Psoas muscle (tissue), 8 donors: Measurements from ENCODE around the gene HAX1. TPM values are rescaled to one million over a fixed set of nuclear protein-coding genes. Genes with fewer than 3 reads are reported as not detected.

Experiments used
- ATAC-seq, 4 donors: fragments of 200-7000 bp; cut with Tn5 transposase; one replicate each; pipeline ENCODE4 v1.9.1; 2020; ENCODE audit warnings: moderate library complexity in 3 of 4, mild to moderate bottlenecking in 2 of 4
- DNase-seq, 2 donors: peaks; one replicate each; pipeline ENCODE4 v3.0.0-alpha.2; 2020
- H3K27ac ChIP-seq: fragments of 200-600 bp; one replicate; pipeline ENCODE4 v1.8.0; 2022
- H3K27me3 ChIP-seq, 3 donors: fragments of 200-600 bp in 1 of 3; one replicate each; pipeline versions ENCODE4 v1.6.1 to v1.8.0; 2013 to 2022; ENCODE audit warnings: low read length in 2 of 3, mild to moderate bottlenecking in 2 of 3, moderate library complexity in 1 of 3; ENCODE audit not compliant: insufficient read depth in 3 of 3
- H3K36me3 ChIP-seq, 2 donors: fragments of 200-600 bp in 1 of 2; one replicate each; pipeline versions ENCODE4 v1.6.1 to v1.8.0; 2013 to 2022; ENCODE audit warnings: low read depth in 1 of 2, mild to moderate bottlenecking in 1 of 2, moderate library complexity in 1 of 2; ENCODE audit not compliant: insufficient read depth in 1 of 2
- H3K4me1 ChIP-seq: fragments of 200-600 bp; one replicate; pipeline ENCODE4 v1.8.0; 2022
- H3K4me3 ChIP-seq: fragments of 200-600 bp; one replicate; pipeline ENCODE4 v1.8.0; 2022; ENCODE audit warnings: mild to moderate bottlenecking
- H3K9me3 ChIP-seq: fragments of 200-600 bp; one replicate; pipeline ENCODE4 v1.8.0; 2022
- CTCF ChIP-seq: fragments of 200-600 bp; IDR thresholded peaks from one replicate; pipeline ENCODE4 v1.8.0; 2022; ENCODE audit warnings: antibody characterized with exemption
- WGBS, 3 donors: extraction: QIAGEN DNeasy Blood & Tissue Kit; methylation state at CpG; one replicate each; pipeline versions ENCODE4 v1.1.6 to v1.1.7; 2013; 5-methylcytosine and 5-hydroxymethylcytosine counted together
- intact Hi-C, 2 donors: fragments of 100-400 bp; cut with DNase I; formaldehyde crosslinking; loops; one replicate each; pipeline versions ENCODE4 v1.11.0 to v1.14.2; 2022
- polyA plus RNA-seq, 3 donors: library from polyadenylated mRNA; stranded (reverse); fragments of 200-250 nt; gene quantifications; one replicate each; pipeline ENCODE4 v1.2.3, GENCODE V29; 2013
- total RNA-seq, 4 donors: library from RNA; stranded (reverse); fragmentation: NEBNext Ultra II Directional in 2 of 4; extraction: Animal tissue kit (Norgen Biotek cat#: 25700) in 2 of 4; gene quantifications; one replicate each; pipeline versions ENCODE4 v1.2.1 to v1.2.4, GENCODE V29; 2021 to 2023
- donor health status: healthy with polysubstance abuse.
- donor health status: DM: no; HTN: no; CAD: no; lungs with moderate emphysema.
- donor health status: Bipolar disorder and iron deficiency.
- donor health status: healthy.
- donor health status: DM: yes; HTN: yes; CAD: no.
- donor health status: DM: no; HTN: no; CAD: no.
- donor health status: DM: no; HTN: no; CAD: no.
- donor health status: DM: yes; HTN: yes; CAD: no.

Gene HAX1
- total and polyA plus RNA-seq, 7 donors, result 110 to 154 (median 143) TPM

DNA sequence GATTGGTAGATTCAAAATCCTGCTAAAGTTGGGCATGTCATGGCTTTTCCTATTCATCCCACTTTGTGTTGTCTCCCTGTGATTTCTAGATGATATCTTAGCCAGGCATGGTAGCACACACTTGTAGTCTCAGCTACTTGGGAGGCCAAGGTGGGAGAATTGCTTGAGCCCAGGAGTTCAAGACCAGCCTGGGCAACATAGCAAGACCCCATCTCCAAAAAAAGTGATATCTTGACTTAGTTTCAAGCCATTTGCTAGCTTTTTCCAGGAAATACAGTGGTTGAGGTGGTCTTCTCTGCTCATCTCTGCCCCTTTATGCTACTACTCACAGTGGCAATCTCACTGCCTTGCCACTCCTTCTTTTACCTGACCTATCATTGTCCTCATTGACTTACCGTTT lies 12.3 kb upstream of the HAX1 start:
- Histone ChIP-seq H3K27me3 (no peaks in the 10 kb centered on the region), H3K4me3 (no peak overlapping the region), H3K9me3 (no peaks in the 10 kb centered on the region), H3K27ac (no peak overlapping the region), H3K4me1 (no peaks in the 10 kb centered on the region), H3K36me3 (peaks cover 61 to 100% of the 10 kb centered on the region in 2 donors)
- no peak for DNase-seq
- ATAC-seq, result no peak
- 66 to 93% (median 85%) methylated on average over 1 of the region's 1 CpG for WGBS, 3 donors
- no peak for TF ChIP-seq CTCF
- intact Hi-C loops, result loop anchor here (5.0 to 10.0 kb wide), 3 partner anchors 33 to 455 kb away; partner anchors contain the start of gene CFAP141 (in 1 of the 2)

DNA sequence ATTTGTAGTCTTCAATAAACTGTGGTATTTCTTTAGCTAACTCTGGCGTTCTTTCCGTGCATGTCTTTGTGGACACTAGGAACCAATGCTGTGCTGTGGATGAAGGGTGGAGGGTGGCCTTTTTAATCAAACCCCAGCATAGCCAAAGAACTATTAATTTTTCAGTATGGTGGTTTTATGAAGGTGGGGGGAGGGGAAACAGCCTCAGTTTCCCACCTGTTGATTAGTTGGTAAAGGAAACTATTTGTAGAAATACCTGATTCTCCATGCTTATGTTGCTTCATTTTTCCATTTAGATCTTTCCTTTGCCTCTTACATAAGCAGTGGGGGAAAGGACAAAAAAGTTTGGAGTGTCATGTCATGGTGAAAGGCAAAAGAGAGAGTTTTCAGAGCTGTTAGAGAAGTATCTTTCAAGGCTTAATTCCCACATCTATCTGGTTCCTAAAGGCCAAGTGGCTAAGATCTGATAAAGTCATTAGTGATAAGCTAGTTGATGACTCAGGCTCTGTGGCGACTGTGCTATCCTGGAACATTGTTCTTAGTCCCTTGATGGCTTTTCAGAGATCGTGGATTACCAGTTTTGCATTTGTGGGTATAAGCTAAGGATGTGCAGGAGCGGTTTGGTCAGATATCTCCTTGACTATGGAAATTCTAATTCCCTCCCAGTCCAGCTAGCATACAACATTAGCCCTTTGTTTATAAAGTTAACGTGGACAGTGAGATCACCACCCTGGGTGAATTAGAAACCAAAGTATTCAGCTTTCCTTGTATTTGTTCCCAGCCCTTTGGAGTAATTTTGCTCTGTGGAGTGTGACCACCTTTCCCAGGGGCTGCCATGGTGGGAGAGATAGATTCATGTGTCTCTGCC lies 8.7 kb upstream of the HAX1 start:
- TF ChIP-seq CTCF, result no peak
- WGBS, 3 donors, result 66 to 73% (median 67%) methylated on average over 6 of the region's 6 CpGs
- no peaks in the 10 kb centered on the region for H3K27me3 ChIP-seq
- no peak overlapping the region for H3K27ac ChIP-seq
- no peaks in the 10 kb centered on the region for H3K4me1 ChIP-seq
- no peak overlapping the region for H3K4me3 ChIP-seq
- peaks cover 47 to 100% of the 10 kb centered on the region in 2 donors for H3K36me3 ChIP-seq
- no peak for DNase-seq
- ATAC-seq, result no peak
- H3K9me3 ChIP-seq, result no peaks in the 10 kb centered on the region
- intact Hi-C loops, result loop anchor here (5.0 to 10.0 kb wide), 3 partner anchors 36 to 459 kb away; partner anchors contain the start of gene CFAP141 (in 1 of the 2)

GRCh38 chr1:154264454-154264853 lies 8.0 kb upstream of the HAX1 start:
- 47 to 58% (median 48%) methylated on average over 1 of the region's 1 CpG for WGBS, 3 donors
- no peak for TF ChIP-seq CTCF
- no peak overlapping the region for H3K27ac ChIP-seq
- H3K4me1 ChIP-seq, result no peaks in the 10 kb centered on the region
- no peaks in the 10 kb centered on the region for H3K27me3 ChIP-seq
- H3K9me3 ChIP-seq, result no peaks in the 10 kb centered on the region
- DNase-seq (no peak), ATAC-seq (no peak)
- intact Hi-C loops, result loop anchor here (5.0 to 10.0 kb wide), 3 partner anchors 37 to 460 kb away; partner anchors contain the start of gene CFAP141 (in 1 of the 2)
- peaks cover 45 to 100% of the 10 kb centered on the region in 2 donors for H3K36me3 ChIP-seq
- no peak overlapping the region for H3K4me3 ChIP-seq

DNA sequence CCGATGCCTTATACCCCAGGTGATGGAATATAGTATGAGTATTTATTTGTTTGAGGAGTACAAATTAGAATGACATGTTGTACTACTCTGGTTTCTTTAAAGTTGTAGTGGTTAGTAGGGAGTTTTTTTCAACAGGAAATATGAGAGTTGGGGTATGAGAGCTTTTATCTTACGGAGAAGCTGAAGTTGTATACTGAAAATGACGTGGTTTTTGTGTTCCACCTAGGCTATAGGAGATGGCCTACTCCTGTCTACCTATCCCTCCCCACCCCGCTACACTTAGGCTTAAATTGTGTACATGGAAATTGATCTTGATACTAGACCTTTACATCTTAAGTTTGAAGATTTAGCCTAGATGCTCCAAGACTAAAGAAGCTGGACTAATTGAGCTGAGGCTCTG lies 6.8 kb upstream of the HAX1 start:
- H3K4me1 ChIP-seq, result no peaks in the 10 kb centered on the region
- DNase-seq, result no peak
- no peak for ATAC-seq
- H3K27me3 ChIP-seq, result no peaks in the 10 kb centered on the region
- no peaks in the 10 kb centered on the region for H3K9me3 ChIP-seq
- WGBS, 3 donors, result 69 to 93% (median 81%) methylated on average over 4 of the region's 4 CpGs
- intact Hi-C loops, result loop anchor here (5.0 to 10.0 kb wide), 3 partner anchors 38 to 461 kb away; partner anchors contain the start of gene CFAP141 (in 1 of the 2)
- no peak for TF ChIP-seq CTCF
- no peak overlapping the region for H3K27ac ChIP-seq
- no peak overlapping the region for H3K4me3 ChIP-seq
- peaks cover 38 to 100% of the 10 kb centered on the region in 2 donors for H3K36me3 ChIP-seq
